OCI-LY3 (cell line): ENCODE measurements around the gene CRISP2.

Experiments
- H2AFZ ChIP-seq: fragments of 200-600, 300-600 bp; shearing (Covaris generic); 2 replicates; pipeline ENCODE4 v1.6.0; 2014; ENCODE audit warnings: antibody characterized with exemption, low read depth, low read length
- H3K27ac ChIP-seq: fragments of 200-600, 300-600 bp; sonication (generic); 2 replicates; pipeline ENCODE4 v1.5.1; 2014; ENCODE audit warnings: mild to moderate bottlenecking, low read length, moderate library complexity, mixed read lengths
- H3K27me3 ChIP-seq: fragments of 200-600, 300-600 bp; sonication (generic); 2 replicates; pipeline ENCODE4 v1.6.1; 2014; ENCODE audit warnings: low read depth, low read length, mixed read lengths
- H3K36me3 ChIP-seq: fragments of 200-600, 300-600 bp; sonication (generic); replicated peaks from 2 replicates; pipeline ENCODE3; 2014; ENCODE audit warnings: low read depth, low read length, mixed read lengths
- H3K4me1 ChIP-seq: fragments of 300-600, 200-600 bp; sonication (generic); 2 replicates; pipeline ENCODE4 v1.6.1; 2014; ENCODE audit warnings: low read length, mixed read lengths
- H3K4me2 ChIP-seq: fragments of 200-600, 300-600 bp; sonication (generic); 2 replicates; pipeline ENCODE4 v1.6.1; 2014; ENCODE audit warnings: low read length, mixed read lengths
- H3K4me3 ChIP-seq: fragments of 300-600, 200-600 bp; sonication (generic); 2 replicates; pipeline ENCODE4 v1.5.1; 2014; ENCODE audit warnings: antibody characterized with exemption, mild to moderate bottlenecking, low read length, moderate library complexity
- H3K79me2 ChIP-seq: fragments of 300-600, 200-600 bp; shearing (Covaris generic); 2 replicates; pipeline ENCODE4 v1.6.1; 2014; ENCODE audit warnings: mild to moderate bottlenecking, low read length, mixed read lengths
- H3K9ac ChIP-seq: fragments of 300-600, 200-600 bp; shearing (Covaris generic); 2 replicates; pipeline ENCODE4 v1.6.0; 2014; ENCODE audit warnings: mild to moderate bottlenecking, low read length, moderate library complexity
- H3K9me3 ChIP-seq: fragments of 200-600, 300-600 bp; shearing (Covaris generic); 2 replicates; pipeline ENCODE4 v1.6.1; 2014; ENCODE audit warnings: low read length, mixed read lengths; ENCODE audit not compliant: insufficient read depth
- H4K20me1 ChIP-seq: fragments of 200-600, 300-600 bp; sonication (generic); 2 replicates; pipeline ENCODE4 v1.6.1; 2016; ENCODE audit warnings: low read length, mixed read lengths; ENCODE audit not compliant: insufficient read depth
- CTCF ChIP-seq: fragments of 200-600, 300-600 bp; sonication (generic); IDR thresholded peaks from 2 replicates; pipeline ENCODE4 v1.5.1; 2014; ENCODE audit warnings: antibody characterized with exemption, low read length, low read depth
- EZH2phosphoT487 ChIP-seq: fragments of 200-600 bp; shearing (Covaris generic); IDR thresholded peaks from 2 replicates; pipeline ENCODE4 v1.6.1; 2018; ENCODE audit warnings: antibody characterized with exemption, mixed run types, low read depth

Gene CRISP2

GRCh38 chr6:49721297-49721696, 8.0 kb upstream of the CRISP2 start:
- no peak overlapping the region for H2AFZ ChIP-seq
- H3K79me2 ChIP-seq: no peaks in the 10 kb centered on the region
- no peak for TF ChIP-seq CTCF
- no peak for TF ChIP-seq EZH2phosphoT487
- H3K9me3 ChIP-seq: peaks cover 12% of the 10 kb centered on the region; the same call in 1 of the 2 replicates
- no peak overlapping the region for H3K4me3 ChIP-seq
- no peaks in the 10 kb centered on the region for H3K4me1 ChIP-seq
- H4K20me1 ChIP-seq: no peaks in the 10 kb centered on the region
- H3K4me2 ChIP-seq: no peak overlapping the region
- no peaks in the 10 kb centered on the region for H3K27me3 ChIP-seq
- H3K9ac ChIP-seq: no peak overlapping the region
- H3K36me3 ChIP-seq: no peaks in the 10 kb centered on the region
- H3K27ac ChIP-seq: no peak overlapping the region

GRCh38 chr6:49720372-49720771, 7.0 kb upstream of the CRISP2 start:
- Histone ChIP-seq H3K4me2 (no peak overlapping the region), H3K79me2 (no peaks in the 10 kb centered on the region), H4K20me1 (no peaks in the 10 kb centered on the region), H2AFZ (no peak overlapping the region), H3K27me3 (no peaks in the 10 kb centered on the region), H3K36me3 (no peaks in the 10 kb centered on the region), H3K9me3 (peaks cover 12% of the 10 kb centered on the region; the same call in 1 of the 2 replicates), H3K4me3 (no peak overlapping the region), H3K27ac (no peak overlapping the region), H3K4me1 (no peaks in the 10 kb centered on the region), H3K9ac (no peak overlapping the region)
- TF ChIP-seq EZH2phosphoT487 (no peak), CTCF (no peak)

GRCh38 chr6:49698478-49698877, 14.9 kb downstream of the CRISP2 start:
- H3K27me3 ChIP-seq: no peaks in the 10 kb centered on the region
- peaks cover 8% of the 10 kb centered on the region for H3K9me3 ChIP-seq
- H3K4me2 ChIP-seq: no peak overlapping the region
- no peak overlapping the region for H2AFZ ChIP-seq
- no peak overlapping the region for H3K9ac ChIP-seq
- no peak overlapping the region for H3K4me3 ChIP-seq
- H4K20me1 ChIP-seq: no peaks in the 10 kb centered on the region
- H3K79me2 ChIP-seq: no peaks in the 10 kb centered on the region
- H3K27ac ChIP-seq: no peak overlapping the region
- H3K4me1 ChIP-seq: no peaks in the 10 kb centered on the region
- no peaks in the 10 kb centered on the region for H3K36me3 ChIP-seq
- TF ChIP-seq CTCF: no peak
- TF ChIP-seq EZH2phosphoT487: no peak

GRCh38 chr6:49693512-49693911, 19.8 kb downstream of the CRISP2 start:
- Histone ChIP-seq H3K27me3 (no peaks in the 10 kb centered on the region), H3K4me2 (no peak overlapping the region), H3K4me3 (no peak overlapping the region), H4K20me1 (no peaks in the 10 kb centered on the region), H2AFZ (no peak overlapping the region), H3K4me1 (no peaks in the 10 kb centered on the region), H3K9ac (no peak overlapping the region), H3K27ac (no peak overlapping the region), H3K9me3 (peaks cover 13% of the 10 kb centered on the region), H3K36me3 (no peaks in the 10 kb centered on the region), H3K79me2 (no peaks in the 10 kb centered on the region)
- TF ChIP-seq CTCF (no peak), EZH2phosphoT487 (no peak)
